H1 (cell line): ENCODE data around the gene CTU1. TPM values are rescaled to one million over a fixed set of nuclear protein-coding genes. Genes with fewer than 3 reads are reported as not detected.
A peak's percentile ranks its signal among the peaks of the same experiment; 100 is the strongest.

ENCODE experiments used
- CTCF ChIA-PET: fragments of 300-600 bp; sonication (Branson Sonifier 250); formaldehyde crosslinking; loops from one replicate; lab custom pipeline; 2021; ENCODE audit not compliant: partially characterized antibody; lab: Charles Lee
- POLR2A ChIA-PET: fragments of 300-600 bp; sonication (Branson Sonifier 250); formaldehyde crosslinking; loops from one replicate; lab custom pipeline; 2021; ENCODE audit warnings: inconsistent platforms; ENCODE audit not compliant: partially characterized antibody; lab: Charles Lee
- DNase-seq, 2 experiments: peaks; one replicate each; pipeline versions ENCODE4 v3.0.0 to v3.0.0-alpha.2; 2010 to 2022; ENCODE audit warnings: low spot score in 2 of 2, low read depth in 1 of 2, mixed read lengths in 1 of 2
- FAIRE-seq: peaks from 2 replicates; lab custom pipeline; 2011; peaks lifted over from hg19 to GRCh38; lab: Jason Lieb, UNC
- H2AFZ ChIP-seq: 2 replicates; pipeline ENCODE4 v1.8.1; 2012; ENCODE audit warnings: low read length, inconsistent platforms
- H2AK5ac ChIP-seq: 2 replicates; pipeline ENCODE4 v1.6.1; 2013; ENCODE audit warnings: low read depth, low read length
- H2BK120ac ChIP-seq: replicated peaks from 2 replicates; pipeline ENCODE3; 2013; ENCODE audit warnings: low read depth, low read length, inconsistent platforms
- H2BK12ac ChIP-seq: 2 replicates; pipeline ENCODE4 v1.6.1; 2013; ENCODE audit warnings: low read depth, low read length
- H2BK15ac ChIP-seq: 2 replicates; pipeline ENCODE4 v1.6.1; 2013; ENCODE audit warnings: low read length
- H2BK20ac ChIP-seq: 2 replicates; pipeline ENCODE4 v1.6.1; 2013; ENCODE audit warnings: low read length
- H2BK5ac ChIP-seq: 2 replicates; pipeline ENCODE4 v1.6.1; 2013; ENCODE audit warnings: low read depth, low read length
- H3K14ac ChIP-seq: 2 replicates; pipeline ENCODE4 v1.6.1; 2013; ENCODE audit warnings: inconsistent platforms; ENCODE audit not compliant: insufficient read length
- H3K18ac ChIP-seq: 2 replicates; pipeline ENCODE4 v1.6.1; 2013; ENCODE audit warnings: low read length; ENCODE audit errors: extremely low read depth
- H3K23ac ChIP-seq: 2 replicates; pipeline ENCODE4 v1.6.1; 2013; ENCODE audit warnings: inconsistent platforms; ENCODE audit not compliant: insufficient read length
- H3K23me2 ChIP-seq: 2 replicates; pipeline ENCODE4 v1.6.1; 2013; ENCODE audit warnings: low read depth, low read length
- H3K27ac ChIP-seq: 2 replicates; pipeline ENCODE4 v1.6.1; 2011; ENCODE audit warnings: low read depth, low read length, inconsistent platforms
- H3K27me3 ChIP-seq, 4 experiments: replicated peaks in 1 of 4; 1 replicate in 1 of 4; 2 replicates in 3 of 4; pipeline versions ENCODE4 v1.6.1 to v1.8.1; 2011 to 2013; ENCODE audit warnings: low read length in 3 of 4, mild to moderate bottlenecking in 3 of 4, inconsistent platforms in 2 of 4, mixed read lengths in 2 of 4, moderate library complexity in 1 of 4; ENCODE audit not compliant: control insufficient read depth in 3 of 4, insufficient read depth in 3 of 4; ENCODE audit errors: extremely low read depth in 1 of 4
- H3K36me3 ChIP-seq, 4 experiments: 2 replicates each; pipeline versions ENCODE4 v1.6.1 to v1.8.1; 2011 to 2013; ENCODE audit warnings: mild to moderate bottlenecking in 4 of 4, low read length in 3 of 4, moderate library complexity in 2 of 4, control low read depth in 1 of 4, inconsistent platforms in 1 of 4; ENCODE audit not compliant: insufficient read depth in 4 of 4, control insufficient read depth in 2 of 4
- H3K4ac ChIP-seq: replicated peaks from 2 replicates; pipeline ENCODE3; 2013; ENCODE audit warnings: low read length, low read depth, mixed read lengths, inconsistent platforms; ENCODE audit not compliant: insufficient read length
- H3K4me1 ChIP-seq, 4 experiments: replicated peaks in 1 of 4; 1 replicate in 1 of 4; 2 replicates in 3 of 4; pipeline versions ENCODE4 v1.6.1 to v1.8.1; 2011 to 2013; ENCODE audit warnings: low read length in 3 of 4, inconsistent platforms in 2 of 4, mixed read lengths in 1 of 4; ENCODE audit not compliant: insufficient read depth in 4 of 4, control insufficient read depth in 3 of 4
- H3K4me2 ChIP-seq, 2 experiments: 2 replicates each; pipeline versions ENCODE4 v1.6.1 to v1.8.1; 2011 to 2013; ENCODE audit warnings: low read depth in 2 of 2, low read length in 2 of 2, control low read depth in 1 of 2, inconsistent platforms in 1 of 2, mild to moderate bottlenecking in 1 of 2; ENCODE audit not compliant: insufficient read depth in 1 of 2
- H3K4me3 ChIP-seq, 4 experiments: fragments of 200-600, 300-600 bp in 1 of 4; sonication (generic), shearing (Covaris generic), sonication (Bioruptor Twin) in 1 of 4; 2 replicates each; pipeline versions ENCODE4 v1.5.1 to v1.8.1; 2011 to 2016; ENCODE audit warnings: low read length in 4 of 4, low read depth in 3 of 4, control low read depth in 2 of 4, inconsistent platforms in 2 of 4, mild to moderate bottlenecking in 2 of 4, mixed read lengths in 1 of 4, moderate library complexity in 1 of 4; ENCODE audit not compliant: insufficient read depth in 2 of 4; ENCODE audit errors: extremely low read depth in 1 of 4
- H3K56ac ChIP-seq: replicated peaks from 2 replicates; pipeline ENCODE3; 2013; ENCODE audit warnings: low read depth, mild to moderate bottlenecking, mixed read lengths, low read length, inconsistent platforms; ENCODE audit not compliant: insufficient read length
- H3K79me1 ChIP-seq: 2 replicates; pipeline ENCODE4 v1.6.1; 2013; ENCODE audit warnings: low read depth, low read length, control low read depth
- H3K79me2 ChIP-seq, 2 experiments: 2 replicates each; pipeline versions ENCODE4 v1.6.1 to v1.8.1; 2012 to 2013; ENCODE audit warnings: low read length in 2 of 2, mild to moderate bottlenecking in 2 of 2, inconsistent platforms in 1 of 2; ENCODE audit not compliant: insufficient read depth in 2 of 2, control insufficient read depth in 1 of 2
- H3K9ac ChIP-seq, 4 experiments: replicated peaks in 1 of 4; 1 replicate in 1 of 4; 2 replicates in 3 of 4; pipeline versions ENCODE4 v1.6.1 to v1.8.1; 2011 to 2013; ENCODE audit warnings: low read depth in 3 of 4, low read length in 3 of 4, control low read depth in 2 of 4, mild to moderate bottlenecking in 2 of 4, moderate library complexity in 2 of 4, inconsistent platforms in 1 of 4; ENCODE audit errors: extremely low read depth in 1 of 4
- H3K9me3 ChIP-seq, 2 experiments: 2 replicates each; pipeline versions ENCODE4 v1.6.1 to v1.8.1; 2012 to 2013; ENCODE audit warnings: mild to moderate bottlenecking in 2 of 2, moderate library complexity in 2 of 2, control low read depth in 1 of 2, inconsistent platforms in 1 of 2, low read depth in 1 of 2, low read length in 1 of 2, mixed read lengths in 1 of 2; ENCODE audit not compliant: insufficient read depth in 2 of 2
- H4K20me1 ChIP-seq, 2 experiments: replicated peaks in 1 of 2; 2 replicates each; pipeline versions ENCODE3 to v1.8.1; 2011 to 2013; ENCODE audit warnings: inconsistent platforms in 2 of 2, low read length in 2 of 2, mild to moderate bottlenecking in 1 of 2; ENCODE audit not compliant: insufficient read depth in 2 of 2, control insufficient read depth in 1 of 2
- H4K5ac ChIP-seq: 2 replicates; pipeline ENCODE4 v1.6.1; 2013; ENCODE audit warnings: low read length, low read depth, mixed read lengths, inconsistent platforms; ENCODE audit not compliant: insufficient read length
- H4K8ac ChIP-seq: 2 replicates; pipeline ENCODE4 v1.8.0; 2013; ENCODE audit warnings: mild to moderate bottlenecking, moderate library complexity, low read length, inconsistent platforms; ENCODE audit not compliant: insufficient read depth; ENCODE audit errors: extremely low read depth
- H4K91ac ChIP-seq: replicated peaks from 2 replicates; pipeline ENCODE3; 2013; ENCODE audit warnings: low read length, mixed read lengths, inconsistent platforms; ENCODE audit not compliant: insufficient read length
- BCL11A ChIP-seq, 2 experiments: IDR thresholded peaks; one replicate each; pipeline ENCODE4 v1.6.1; 2011; ENCODE audit warnings: low read depth in 2 of 2, low read length in 2 of 2, mild to moderate bottlenecking in 2 of 2
- EZH2 ChIP-seq: fragments of 200-600 bp; sonication (generic); IDR thresholded peaks from 2 replicates; pipeline ENCODE4 v1.7.1; 2012; ENCODE audit warnings: low read depth, mild to moderate bottlenecking, moderate library complexity, low read length, inconsistent platforms; ENCODE audit not compliant: severe bottlenecking
- MAX ChIP-seq: IDR thresholded peaks from 2 replicates; pipeline ENCODE4 v1.6.1; 2012; ENCODE audit warnings: inconsistent platforms
- WGBS, 2 experiments: shearing (Covaris generic) in 1 of 2; methylation state at CpG; one replicate each; pipeline versions ENCODE4 v1.1.6 to v1.1.7; 2013 to 2015; ENCODE audit warnings: low lambda C conversion rate in 2 of 2, mixed read lengths in 2 of 2, inconsistent platforms in 1 of 2, low coverage in 1 of 2, missing lambda C conversion rate in 1 of 2; ENCODE audit not compliant: insufficient replicate concordance in 2 of 2, insufficient coverage in 1 of 2, insufficient read length in 1 of 2; ENCODE audit errors: extremely low coverage in 1 of 2, missing lambda C conversion rate in 1 of 2; 5-methylcytosine and 5-hydroxymethylcytosine counted together
- polyA plus RNA-seq, 7 experiments: library from polyadenylated mRNA; depleted of rRNA in 3 of 7; stranded (reverse) in 5 of 7; unstranded in 2 of 7; fragments of >200 nt in 5 of 7; fragments of 200-250 nt in 2 of 7; gene quantifications; 1 replicate in 5 of 7; 2 replicates in 1 of 7; 4 replicates in 1 of 7; pipeline versions ENCODE4 v1.2.1 to v1.2.3, GENCODE V29; 2011 to 2013; ENCODE audit warnings: missing spikeins in 2 of 7, mixed read lengths in 2 of 7
- total RNA-seq: library from RNA; stranded (reverse); fragmentation: NEBNext Ultra II Directional; extraction: Animal tissue kit (Norgen Biotek cat#: 25700); gene quantifications from 2 replicates; pipeline ENCODE4 v1.2.1, GENCODE V29; 2021
- TF ChIP-seq, protein P1 (sequence below), 3 experiments: IDR thresholded peaks; 1 replicate in 2 of 3; 2 replicates in 1 of 3; pipeline versions ENCODE4 v1.5.1 to v1.6.1; 2011; ENCODE audit warnings: low read length in 3 of 3, mild to moderate bottlenecking in 3 of 3, inconsistent platforms in 2 of 3, low read depth in 1 of 3, moderate library complexity in 1 of 3; ENCODE audit not compliant: insufficient read depth in 1 of 3; ENCODE audit errors: control extremely low read depth in 1 of 3

The CTU1 gene
- total and polyA plus RNA-seq, 2 of the 8 experiments (the other 6 are each of a cell fraction or from before 2014, with no cell fraction given), result 4.6 to 7.2 TPM

- H2AFZ ChIP-seq, result no peak overlapping the region
- WGBS, 2 experiments, result 58% methylated on average over 51 of the region's 78 CpGs; no CpG with 5 or more reads in 1 of the 2 experiments
Observed at GRCh38 chr19:51098365-51099046, 9.7 kb downstream of the CTU1 start.

More at GRCh38 chr19:51098365-51099046, 9.7 kb downstream of the CTU1 start:
- peak overlapping the region in 1 of 4 experiments; percentile 52; a peak in 3 of 8 replicates for H3K4me3 ChIP-seq
- peaks cover 2 to 3% of the 10 kb centered on the region in 2 experiments for H4K20me1 ChIP-seq
- H3K14ac ChIP-seq, result no peak overlapping the region
- no peaks in the 10 kb centered on the region for H3K79me2 ChIP-seq
- ChIA-PET CTCF (interaction anchor here (0.6 kb wide), 1 partner anchor 97 kb away, joined by 3 read pairs; the partner anchor contains the start of gene KLK8), POLR2A (no interaction called here)
- H3K4me1 ChIP-seq, result peaks cover 0 to 6% (median 2%) of the 10 kb centered on the region in 4 experiments; a peak in 4 of 7 replicates
- H2BK15ac ChIP-seq, result no peak overlapping the region
- no peak overlapping the region for H4K5ac ChIP-seq
- no peak overlapping the region for H2BK120ac ChIP-seq
- no peaks in the 10 kb centered on the region; a peak in 1 of 7 replicates for H3K27me3 ChIP-seq
- peak overlapping the region in 1 of 2 experiments; percentile 51; a peak in 1 of 4 replicates for H3K4me2 ChIP-seq
- no peak overlapping the region; the same call in 1 of the 2 replicates for H4K8ac ChIP-seq
- no peak overlapping the region for H3K56ac ChIP-seq
- H3K18ac ChIP-seq, result no peak overlapping the region
- H3K23ac ChIP-seq, result no peak overlapping the region
- no peaks in the 10 kb centered on the region for H3K9me3 ChIP-seq
- no peak overlapping the region for H2AK5ac ChIP-seq
- FAIRE-seq (no peak), DNase-seq (no peak)
- no peak overlapping the region for H3K27ac ChIP-seq
- H3K23me2 ChIP-seq, result no peaks in the 10 kb centered on the region
- TF ChIP-seq, protein P1, sequence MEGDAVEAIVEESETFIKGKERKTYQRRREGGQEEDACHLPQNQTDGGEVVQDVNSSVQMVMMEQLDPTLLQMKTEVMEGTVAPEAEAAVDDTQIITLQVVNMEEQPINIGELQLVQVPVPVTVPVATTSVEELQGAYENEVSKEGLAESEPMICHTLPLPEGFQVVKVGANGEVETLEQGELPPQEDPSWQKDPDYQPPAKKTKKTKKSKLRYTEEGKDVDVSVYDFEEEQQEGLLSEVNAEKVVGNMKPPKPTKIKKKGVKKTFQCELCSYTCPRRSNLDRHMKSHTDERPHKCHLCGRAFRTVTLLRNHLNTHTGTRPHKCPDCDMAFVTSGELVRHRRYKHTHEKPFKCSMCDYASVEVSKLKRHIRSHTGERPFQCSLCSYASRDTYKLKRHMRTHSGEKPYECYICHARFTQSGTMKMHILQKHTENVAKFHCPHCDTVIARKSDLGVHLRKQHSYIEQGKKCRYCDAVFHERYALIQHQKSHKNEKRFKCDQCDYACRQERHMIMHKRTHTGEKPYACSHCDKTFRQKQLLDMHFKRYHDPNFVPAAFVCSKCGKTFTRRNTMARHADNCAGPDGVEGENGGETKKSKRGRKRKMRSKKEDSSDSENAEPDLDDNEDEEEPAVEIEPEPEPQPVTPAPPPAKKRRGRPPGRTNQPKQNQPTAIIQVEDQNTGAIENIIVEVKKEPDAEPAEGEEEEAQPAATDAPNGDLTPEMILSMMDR (IDR thresholded peaks at IDR 0.05; ENCODE audit: control extremely low read depth in 1 of 3, insufficient read depth in 1 of 3, low read depth in 1 of 3, low read length in 3 of 3), result peak; percentile 14 to 30 (median 20); a peak in 3 of 4 replicates
- TF ChIP-seq EZH2 (no peak), MAX (peak; percentile 31; the same call in 1 of the 2 replicates), BCL11A (IDR thresholded peaks at IDR 0.05; ENCODE audit: low read depth in 2 of 2, low read length in 2 of 2) (no peak)
- no peak overlapping the region for H3K4ac ChIP-seq
- H3K36me3 ChIP-seq, result no peaks in the 10 kb centered on the region; a peak in 3 of 8 replicates
- H2BK20ac ChIP-seq, result no peak overlapping the region
- no peak overlapping the region for H2BK5ac ChIP-seq
- peaks cover 3% of the 10 kb centered on the region for H3K79me1 ChIP-seq
- no peak overlapping the region for H3K9ac ChIP-seq
- no peak overlapping the region for H2BK12ac ChIP-seq
- H4K91ac ChIP-seq, result no peak overlapping the region
